ENCODE measurements around the gene AHCYL1. TPM values are rescaled to one million over a fixed set of nuclear protein-coding genes. Genes with fewer than 3 reads are reported as not detected.

Gene AHCYL1
- polyA plus RNA-seq, 1 donor (not counting 4 experiments of a cell fraction or from before 2014, with no cell fraction given), result 64.8 TPM

DNA sequence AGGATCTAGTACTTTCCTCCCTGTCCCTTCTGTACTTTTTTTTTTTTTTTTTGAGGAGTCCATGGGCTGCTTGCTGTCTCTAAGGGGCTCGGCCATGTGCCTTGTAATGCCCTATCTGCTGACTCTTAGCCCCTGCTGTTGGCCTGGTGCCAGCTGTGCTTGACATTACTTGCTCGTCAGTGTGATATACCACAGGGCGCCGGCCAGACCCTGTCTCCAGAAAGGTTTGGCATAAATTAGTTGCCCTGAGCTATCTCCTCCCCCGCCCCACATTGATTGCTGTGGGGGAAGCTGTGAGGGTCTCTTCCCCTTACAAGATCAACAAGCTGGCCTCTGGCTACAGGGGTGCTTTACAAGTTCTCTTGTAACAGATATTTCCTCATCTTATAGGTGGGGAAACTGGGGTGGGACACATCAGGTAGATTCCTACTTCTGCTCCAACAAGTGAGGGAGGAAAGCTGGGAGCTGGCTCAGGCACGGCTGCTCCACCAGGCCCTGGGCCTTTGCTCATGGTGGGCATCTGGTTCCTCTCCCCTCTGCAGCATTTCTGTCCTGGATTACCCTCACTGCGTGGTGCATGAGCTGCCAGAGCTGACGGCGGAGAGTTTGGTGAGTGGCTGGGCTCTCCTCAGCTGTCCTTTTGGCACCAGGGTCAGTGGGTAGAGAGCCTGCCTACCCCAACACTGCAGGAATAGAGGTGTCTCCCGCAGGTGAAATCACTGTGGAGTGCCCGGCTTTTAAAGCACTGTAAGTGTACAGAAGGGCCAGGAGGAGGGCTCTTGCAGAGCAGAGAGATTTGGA lies 65.4 kb downstream of the AHCYL1 start:
- Histone ChIP-seq H3K27ac (ENCODE audit: control insufficient read depth, insufficient read depth, low read length) (no peak overlapping the region), H3K9me1 (ENCODE audit: control insufficient read depth, extremely low read depth, insufficient read depth, low read length) (no peaks in the 10 kb centered on the region), H2AFZ (ENCODE audit: control insufficient read depth, low read length) (no peak overlapping the region), H3K79me2 (ENCODE audit: control insufficient read depth, insufficient read depth, low read length) (no peaks in the 10 kb centered on the region), H3K27me3 (ENCODE audit: control insufficient read depth, extremely low read depth, insufficient read depth, low read length) (no peaks in the 10 kb centered on the region), H4K20me1 (ENCODE audit: control insufficient read depth, extremely low read depth, insufficient read depth, low read length) (no peaks in the 10 kb centered on the region), H3K4me3 (ENCODE audit: control insufficient read depth in 2 of 3, extremely low read depth in 1 of 3, insufficient read depth in 2 of 3, low read depth in 1 of 3, low read length in 3 of 3) (no peak overlapping the region), H3K4me1 (ENCODE audit: control insufficient read depth, extremely low read depth, insufficient read depth, low read length) (peaks cover 3% of the 10 kb centered on the region), H3K9me3 (ENCODE audit: control insufficient read depth, low read depth, low read length) (no peaks in the 10 kb centered on the region), H3K4me2 (ENCODE audit: control insufficient read depth, extremely low read depth, insufficient read depth, low read depth, low read length) (no peak overlapping the region), H3K36me3 (ENCODE audit: control insufficient read depth in 2 of 2, extremely low read depth in 1 of 2, insufficient read depth in 2 of 2, low read length in 2 of 2) (peaks cover 60 to 61% of the 10 kb centered on the region in 2 experiments), H3K9ac (ENCODE audit: control insufficient read depth, extremely low read depth, insufficient read depth, low read length) (no peak overlapping the region)
- no peak for TF ChIP-seq EZH2 (IDR thresholded peaks at IDR 0.05; ENCODE audit: low read length)
- TF ChIP-seq, protein P1, sequence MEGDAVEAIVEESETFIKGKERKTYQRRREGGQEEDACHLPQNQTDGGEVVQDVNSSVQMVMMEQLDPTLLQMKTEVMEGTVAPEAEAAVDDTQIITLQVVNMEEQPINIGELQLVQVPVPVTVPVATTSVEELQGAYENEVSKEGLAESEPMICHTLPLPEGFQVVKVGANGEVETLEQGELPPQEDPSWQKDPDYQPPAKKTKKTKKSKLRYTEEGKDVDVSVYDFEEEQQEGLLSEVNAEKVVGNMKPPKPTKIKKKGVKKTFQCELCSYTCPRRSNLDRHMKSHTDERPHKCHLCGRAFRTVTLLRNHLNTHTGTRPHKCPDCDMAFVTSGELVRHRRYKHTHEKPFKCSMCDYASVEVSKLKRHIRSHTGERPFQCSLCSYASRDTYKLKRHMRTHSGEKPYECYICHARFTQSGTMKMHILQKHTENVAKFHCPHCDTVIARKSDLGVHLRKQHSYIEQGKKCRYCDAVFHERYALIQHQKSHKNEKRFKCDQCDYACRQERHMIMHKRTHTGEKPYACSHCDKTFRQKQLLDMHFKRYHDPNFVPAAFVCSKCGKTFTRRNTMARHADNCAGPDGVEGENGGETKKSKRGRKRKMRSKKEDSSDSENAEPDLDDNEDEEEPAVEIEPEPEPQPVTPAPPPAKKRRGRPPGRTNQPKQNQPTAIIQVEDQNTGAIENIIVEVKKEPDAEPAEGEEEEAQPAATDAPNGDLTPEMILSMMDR (optimal IDR thresholded peaks at IDR 0.05 in 1 of 3, IDR thresholded peaks at IDR 0.05 in 1 of 3, conservative IDR thresholded peaks at IDR 0.05 in 1 of 3; ENCODE audit: extremely low read depth in 1 of 3, insufficient read depth in 2 of 3, low read length in 3 of 3), result no peak
- dilution Hi-C loops (cut with MboI; ENCODE audit: extremely low pct_ligation_motif_present, low sequenced_read_pairs), result no loop called here
- FAIRE-seq (no peak), DNase-seq (ENCODE audit: low read depth, low spot score) (no peak)

DNA sequence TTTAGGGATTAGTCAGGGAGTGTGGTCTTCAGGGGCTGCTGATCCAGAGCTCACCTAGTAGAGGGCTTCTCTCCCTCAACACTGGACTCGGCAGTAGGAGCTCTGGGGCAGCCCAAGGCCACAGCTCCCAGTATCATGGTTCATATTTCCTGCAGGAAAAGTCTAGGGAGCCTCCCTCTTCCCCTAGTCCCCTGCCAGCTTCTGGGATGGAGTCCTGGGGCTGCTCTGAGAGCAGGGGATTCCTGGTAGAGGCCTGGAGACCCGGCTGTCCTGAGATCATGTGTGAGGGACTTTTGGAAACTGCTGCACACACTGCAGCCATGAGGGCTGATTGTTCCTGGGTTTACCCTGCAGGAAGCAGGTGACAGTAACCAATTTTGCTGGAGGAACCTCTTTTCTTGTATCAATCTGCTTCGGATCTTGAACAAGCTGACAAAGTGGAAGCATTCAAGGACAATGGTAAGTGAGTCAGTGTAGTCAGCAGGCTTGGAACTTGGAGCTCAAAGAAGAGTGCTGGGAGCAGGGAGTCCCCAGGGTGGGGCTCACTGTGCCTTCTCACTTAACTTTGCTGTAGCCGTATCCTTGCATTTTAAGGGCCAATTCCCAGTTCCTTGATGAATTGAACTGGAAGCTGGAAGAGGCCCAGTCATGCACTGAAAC lies 66.2 kb downstream of the AHCYL1 start:
- dilution Hi-C loops (cut with MboI; ENCODE audit: extremely low pct_ligation_motif_present, low sequenced_read_pairs), result no loop called here
- FAIRE-seq, result no peak

More for the DNA sequence above, 66.2 kb downstream of the AHCYL1 start:
- H3K4me3 ChIP-seq (ENCODE audit: control insufficient read depth in 2 of 3, extremely low read depth in 1 of 3, insufficient read depth in 2 of 3, low read depth in 1 of 3, low read length in 3 of 3), result no peak overlapping the region
- peaks cover 57 to 61% of the 10 kb centered on the region in 2 experiments for H3K36me3 ChIP-seq (ENCODE audit: control insufficient read depth in 2 of 2, extremely low read depth in 1 of 2, insufficient read depth in 2 of 2, low read length in 2 of 2)
- TF ChIP-seq EZH2 (IDR thresholded peaks at IDR 0.05; ENCODE audit: low read length), result no peak
- TF ChIP-seq, protein P1 (optimal IDR thresholded peaks at IDR 0.05 in 1 of 3, IDR thresholded peaks at IDR 0.05 in 1 of 3, conservative IDR thresholded peaks at IDR 0.05 in 1 of 3; ENCODE audit: extremely low read depth in 1 of 3, insufficient read depth in 2 of 3, low read length in 3 of 3), result no peak
- no peaks in the 10 kb centered on the region for H4K20me1 ChIP-seq (ENCODE audit: control insufficient read depth, extremely low read depth, insufficient read depth, low read length)
- no peaks in the 10 kb centered on the region for H3K79me2 ChIP-seq (ENCODE audit: control insufficient read depth, insufficient read depth, low read length)
- no peak overlapping the region for H2AFZ ChIP-seq (ENCODE audit: control insufficient read depth, low read length)
- no peaks in the 10 kb centered on the region for H3K27me3 ChIP-seq (ENCODE audit: control insufficient read depth, extremely low read depth, insufficient read depth, low read length)
- H3K9me3 ChIP-seq (ENCODE audit: control insufficient read depth, low read depth, low read length), result no peaks in the 10 kb centered on the region
- H3K4me2 ChIP-seq (ENCODE audit: control insufficient read depth, extremely low read depth, insufficient read depth, low read depth, low read length), result no peak overlapping the region
- no peaks in the 10 kb centered on the region for H3K9me1 ChIP-seq (ENCODE audit: control insufficient read depth, extremely low read depth, insufficient read depth, low read length)
- H3K27ac ChIP-seq (ENCODE audit: control insufficient read depth, insufficient read depth, low read length), result no peak overlapping the region
- peaks cover 10% of the 10 kb centered on the region for H3K4me1 ChIP-seq (ENCODE audit: control insufficient read depth, extremely low read depth, insufficient read depth, low read length)
- no peak overlapping the region for H3K9ac ChIP-seq (ENCODE audit: control insufficient read depth, extremely low read depth, insufficient read depth, low read length)
- no peak for DNase-seq (ENCODE audit: low read depth, low spot score)
